ENCODE data around the gene KRTAP10-4.

Gene KRTAP10-4

GRCh38 chr21:44613386-44614155, 40.0 kb downstream of the KRTAP10-4 start:
- ATAC-seq (replicated peaks) (no peak), DNase-seq (no peak)

GRCh38 chr21:44614161-44614631, 40.7 kb downstream of the KRTAP10-4 start:
- H3K4me1 Mint-ChIP-seq, result peaks cover 10 to 11% of the 10 kb centered on the region in 2 donors
- H3K27ac Mint-ChIP-seq, result no peak overlapping the region
- peaks cover 21 to 24% of the 10 kb centered on the region in 2 donors for H3K27me3 Mint-ChIP-seq
- H3K4me3 Mint-ChIP-seq, result no peak overlapping the region
- peaks cover 21 to 23% of the 10 kb centered on the region in 2 donors for H3K9me3 Mint-ChIP-seq
- H3K36me3 Mint-ChIP-seq, result peaks cover 3 to 13% of the 10 kb centered on the region in 2 donors
- no peak for DNase-seq
- ATAC-seq (replicated peaks), result no peak

More at GRCh38 chr21:44613386-44614155, 40.0 kb downstream of the KRTAP10-4 start:
- Mint-ChIP-seq H3K4me3 (no peak overlapping the region), H3K36me3 (peaks cover 3 to 8% of the 10 kb centered on the region in 2 donors), H3K27me3 (peaks cover 24 to 27% of the 10 kb centered on the region in 2 donors), H3K4me1 (peaks cover 4 to 5% of the 10 kb centered on the region in 2 donors), H3K9me3 (peaks cover 20 to 26% of the 10 kb centered on the region in 2 donors), H3K27ac (no peak overlapping the region)

GRCh38 chr21:44614961-44615391, 41.4 kb downstream of the KRTAP10-4 start:
- Mint-ChIP-seq H3K9me3 (peaks cover 21 to 22% of the 10 kb centered on the region in 2 donors), H3K27ac (no peak overlapping the region), H3K36me3 (peaks cover 3 to 21% of the 10 kb centered on the region in 2 donors), H3K4me1 (peaks cover 10 to 11% of the 10 kb centered on the region in 2 donors), H3K4me3 (no peak overlapping the region), H3K27me3 (peaks cover 17 to 24% of the 10 kb centered on the region in 2 donors)
- ATAC-seq (replicated peaks) (no peak), DNase-seq (no peak)

GRCh38 chr21:44615466-44615865, 41.9 kb downstream of the KRTAP10-4 start:
- no peak for DNase-seq
- H3K4me1 Mint-ChIP-seq, result peaks cover 10 to 11% of the 10 kb centered on the region in 2 donors
- H3K9me3 Mint-ChIP-seq, result peaks cover 20 to 23% of the 10 kb centered on the region in 2 donors
- H3K4me3 Mint-ChIP-seq, result no peak overlapping the region
- H3K27me3 Mint-ChIP-seq, result peaks cover 17 to 24% of the 10 kb centered on the region in 2 donors
- no peak for ATAC-seq (replicated peaks)
- peaks cover 3 to 23% of the 10 kb centered on the region in 2 donors for H3K36me3 Mint-ChIP-seq
- no peak overlapping the region for H3K27ac Mint-ChIP-seq

- ATAC-seq (replicated peaks), result no peak
- Mint-ChIP-seq H3K9me3 (peaks cover 17 to 28% of the 10 kb centered on the region in 2 donors), H3K27ac (no peak overlapping the region), H3K4me3 (no peak overlapping the region), H3K4me1 (peaks cover 10 to 11% of the 10 kb centered on the region in 2 donors), H3K27me3 (peaks cover 17 to 24% of the 10 kb centered on the region in 2 donors), H3K36me3 (peaks cover 4 to 27% of the 10 kb centered on the region in 2 donors)
- DNase-seq, result no peak
Observed at GRCh38 chr21:44615911-44616590, 42.5 kb downstream of the KRTAP10-4 start.

GRCh38 chr21:44616591-44616926, 43.0 kb downstream of the KRTAP10-4 start:
- H3K36me3 Mint-ChIP-seq, result peaks cover 1 to 23% of the 10 kb centered on the region in 2 donors
- no peak overlapping the region for H3K27ac Mint-ChIP-seq
- ATAC-seq (replicated peaks) (no peak), DNase-seq (no peak)
- peaks cover 14 to 23% of the 10 kb centered on the region in 2 donors for H3K9me3 Mint-ChIP-seq
- no peak overlapping the region for H3K4me3 Mint-ChIP-seq
- peaks cover 10 to 11% of the 10 kb centered on the region in 2 donors for H3K4me1 Mint-ChIP-seq
- peaks cover 17 to 24% of the 10 kb centered on the region in 2 donors for H3K27me3 Mint-ChIP-seq

- ATAC-seq (replicated peaks) (no peak), DNase-seq (no peak)
- H3K27me3 Mint-ChIP-seq, result peaks cover 17 to 24% of the 10 kb centered on the region in 2 donors
- peaks cover 12 to 22% of the 10 kb centered on the region in 2 donors for H3K9me3 Mint-ChIP-seq
- no peak overlapping the region for H3K4me3 Mint-ChIP-seq
- H3K4me1 Mint-ChIP-seq, result peaks cover 10 to 11% of the 10 kb centered on the region in 2 donors
- peaks cover 1 to 23% of the 10 kb centered on the region in 2 donors for H3K36me3 Mint-ChIP-seq
- H3K27ac Mint-ChIP-seq, result no peak overlapping the region
Observed at GRCh38 chr21:44617071-44617501, 43.6 kb downstream of the KRTAP10-4 start.

- Mint-ChIP-seq H3K36me3 (peaks cover 3 to 21% of the 10 kb centered on the region in 2 donors), H3K9me3 (peaks cover 18 to 35% of the 10 kb centered on the region in 2 donors), H3K27ac (peak overlapping the region; percentile 48), H3K27me3 (peaks cover 9 to 16% of the 10 kb centered on the region in 2 donors), H3K4me1 (peaks cover 10 to 11% of the 10 kb centered on the region in 2 donors), H3K4me3 (no peak overlapping the region)
- DNase-seq (no peak), ATAC-seq (replicated peaks) (peak; percentile 55 to 66)
Observed at GRCh38 chr21:44618504-44618903, 45.0 kb downstream of the KRTAP10-4 start.

GRCh38 chr21:44618909-44619308, 45.4 kb downstream of the KRTAP10-4 start:
- H3K27ac Mint-ChIP-seq, result peak overlapping the region; percentile 48
- peaks cover 4 to 23% of the 10 kb centered on the region in 2 donors for H3K36me3 Mint-ChIP-seq
- peaks cover 21 to 39% of the 10 kb centered on the region in 2 donors for H3K9me3 Mint-ChIP-seq
- H3K4me3 Mint-ChIP-seq, result no peak overlapping the region
- peaks cover 10 to 11% of the 10 kb centered on the region in 2 donors for H3K4me1 Mint-ChIP-seq
- ATAC-seq (replicated peaks) (peak; percentile 64 to 71), DNase-seq (no peak)
- H3K27me3 Mint-ChIP-seq, result peaks cover 13 to 18% of the 10 kb centered on the region in 2 donors

GRCh38 chr21:44619886-44620285, 46.4 kb downstream of the KRTAP10-4 start:
- ATAC-seq (replicated peaks) (no peak), DNase-seq (no peak)
- peaks cover 6 to 31% of the 10 kb centered on the region in 2 donors for H3K36me3 Mint-ChIP-seq
- H3K4me1 Mint-ChIP-seq, result peaks cover 10 to 11% of the 10 kb centered on the region in 2 donors
- H3K27me3 Mint-ChIP-seq, result peaks cover 17 to 19% of the 10 kb centered on the region in 2 donors
- H3K27ac Mint-ChIP-seq, result no peak overlapping the region
- no peak overlapping the region for H3K4me3 Mint-ChIP-seq
- H3K9me3 Mint-ChIP-seq, result peaks cover 27 to 49% of the 10 kb centered on the region in 2 donors

- no peak for DNase-seq
- no peak for ATAC-seq (replicated peaks)
- peaks cover 24 to 28% of the 10 kb centered on the region in 2 donors for H3K27me3 Mint-ChIP-seq
- H3K4me3 Mint-ChIP-seq, result no peak overlapping the region
- no peak overlapping the region for H3K27ac Mint-ChIP-seq
- peaks cover 6 to 33% of the 10 kb centered on the region in 2 donors for H3K36me3 Mint-ChIP-seq
- H3K4me1 Mint-ChIP-seq, result peaks cover 6 to 7% of the 10 kb centered on the region in 2 donors
- H3K9me3 Mint-ChIP-seq, result peaks cover 27 to 49% of the 10 kb centered on the region in 2 donors
Observed at GRCh38 chr21:44623575-44623974, 50.0 kb downstream of the KRTAP10-4 start.

Measured in stimulated activated naive B cell treated with anti-CD40 and anti-IgM and Interleukin-4, amounts not matched to agents 10 μg/mL and 1 μg/mL and 100 μg/mL, for 72 hours (primary cell).